GM21528 (cell line): ENCODE measurements around the gene MUCL3.
"Not testable (repeated sequence)": the region's sequence is repeated elsewhere in the genome, so short reads cannot be mapped to it uniquely, and the experiment has no call there.

Source experiments
- ATAC-seq: cut with Tn5 transposase; IDR thresholded peaks from one replicate; pipeline ENCODE4 v1.9.1; 2021; ENCODE audit warnings: mild to moderate bottlenecking, moderate library complexity; ENCODE audit not compliant: unreplicated experiment, low FRiP score

The MUCL3 gene

DNA sequence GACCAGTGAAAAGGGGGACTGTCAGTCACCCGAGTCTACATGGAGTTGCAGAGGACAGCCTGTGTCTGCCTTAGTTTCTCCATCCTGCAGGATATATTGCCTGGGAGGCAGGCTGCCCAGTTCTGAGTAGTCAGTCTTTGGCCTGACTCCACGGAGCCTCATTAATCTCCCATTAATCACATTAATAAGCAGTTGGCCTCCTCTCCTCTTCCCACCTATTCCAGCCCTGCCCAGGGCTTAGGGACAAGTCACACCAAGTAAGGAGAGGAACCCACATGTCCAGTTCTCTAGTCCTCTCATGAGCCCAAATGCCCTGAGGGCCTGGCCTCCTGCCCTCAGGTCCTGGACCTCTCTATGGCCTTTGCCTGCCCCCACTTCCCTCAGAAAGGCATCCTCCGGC lies 1.3 kb upstream of the MUCL3 start:
- ATAC-seq = no peak

DNA sequence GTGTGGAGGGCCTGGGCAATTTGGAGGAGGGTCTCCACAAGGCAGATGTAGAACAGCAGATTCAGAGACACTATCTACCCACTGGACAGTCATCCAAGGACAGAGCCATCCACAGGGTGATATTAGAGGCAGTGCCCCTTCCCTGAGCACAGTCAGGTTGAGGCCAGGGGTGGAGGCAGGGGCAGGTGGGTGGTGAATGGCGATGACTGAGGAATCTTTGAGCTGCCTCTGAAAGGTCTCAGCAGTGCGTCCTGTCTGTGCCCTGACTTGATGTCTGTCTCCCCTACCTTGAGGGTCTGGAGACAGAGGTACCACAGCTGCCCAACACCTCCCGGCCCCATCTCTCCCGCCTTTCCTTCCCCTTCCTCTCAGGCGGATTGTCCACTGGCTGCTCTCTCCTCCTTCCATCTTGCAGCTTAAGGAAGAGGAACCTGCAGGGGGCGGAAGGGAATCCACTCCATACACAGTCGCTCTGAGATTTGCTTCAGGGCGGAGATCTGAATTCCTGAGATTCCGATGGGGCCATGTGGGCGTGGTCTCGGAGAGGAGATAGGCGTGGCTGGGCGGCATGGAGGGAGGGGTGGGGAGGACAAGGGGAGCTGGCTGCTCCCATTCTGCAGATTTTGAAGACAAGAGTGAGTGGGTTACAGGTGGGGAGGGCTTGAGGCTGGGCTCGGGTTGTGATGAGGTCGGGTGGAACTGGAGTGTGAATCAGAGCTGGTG lies 1.7 kb downstream of the MUCL3 start:
- ATAC-seq = no peak

DNA sequence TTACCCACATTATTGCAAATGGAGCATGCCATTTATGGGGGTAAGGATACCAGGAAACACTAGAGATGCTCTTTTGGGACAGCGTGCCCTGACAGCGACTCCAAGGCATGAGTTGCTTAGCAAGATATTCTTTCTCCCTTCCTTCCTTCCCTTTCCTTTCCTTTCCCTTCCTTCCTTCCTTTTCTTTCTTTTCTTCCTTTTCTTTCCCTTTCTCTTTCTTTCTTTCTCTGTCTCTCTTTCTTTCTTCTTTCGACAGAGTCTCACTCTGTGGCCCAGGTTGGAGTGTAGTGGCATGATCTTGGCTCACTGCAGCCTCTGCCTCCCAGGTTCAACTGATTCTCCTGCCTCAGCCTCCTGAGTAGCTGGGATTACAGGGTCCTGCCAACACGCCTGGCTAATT lies 3.3 kb downstream of the MUCL3 start:
- no peak for ATAC-seq

DNA sequence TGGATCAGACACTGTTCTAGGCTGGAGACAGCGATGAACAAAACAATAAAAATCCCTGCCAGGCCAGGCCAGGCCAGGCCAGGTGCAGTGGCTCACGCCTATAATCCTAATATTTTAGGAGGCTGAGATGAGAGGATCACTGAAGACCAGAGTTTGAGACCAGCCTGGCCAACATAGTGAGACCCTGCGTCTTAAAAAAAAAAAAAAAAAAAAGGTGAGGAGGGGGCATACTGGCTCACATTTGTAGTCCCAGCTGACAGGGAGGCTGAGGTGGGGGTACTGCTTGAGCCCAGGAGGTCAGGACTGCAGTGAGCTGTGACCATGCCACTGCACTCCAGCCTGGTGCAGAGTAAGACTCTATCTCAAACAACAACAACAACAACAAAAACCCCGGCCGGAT lies 4.5 kb downstream of the MUCL3 start:
- no peak for ATAC-seq

DNA sequence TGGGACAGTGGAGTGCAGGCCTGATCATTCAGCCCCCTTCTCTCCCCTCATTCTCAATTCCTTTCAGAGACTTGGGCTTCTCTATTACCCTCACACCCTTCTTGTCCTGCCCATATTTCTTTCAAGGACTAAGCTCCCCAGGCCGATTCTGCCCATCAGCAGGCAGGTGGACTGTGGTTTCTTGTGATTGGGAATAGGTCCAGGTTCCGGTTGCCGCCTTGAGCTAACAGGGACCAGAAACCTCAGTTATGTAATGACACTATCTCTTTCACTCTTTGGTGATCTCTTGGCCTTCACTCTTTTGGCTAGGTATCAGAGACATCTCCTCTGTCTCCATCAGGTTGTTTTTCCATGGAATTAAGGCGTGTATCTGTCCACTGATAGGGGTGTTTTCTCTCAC lies 6.5 kb downstream of the MUCL3 start:
- ATAC-seq = no peak

DNA sequence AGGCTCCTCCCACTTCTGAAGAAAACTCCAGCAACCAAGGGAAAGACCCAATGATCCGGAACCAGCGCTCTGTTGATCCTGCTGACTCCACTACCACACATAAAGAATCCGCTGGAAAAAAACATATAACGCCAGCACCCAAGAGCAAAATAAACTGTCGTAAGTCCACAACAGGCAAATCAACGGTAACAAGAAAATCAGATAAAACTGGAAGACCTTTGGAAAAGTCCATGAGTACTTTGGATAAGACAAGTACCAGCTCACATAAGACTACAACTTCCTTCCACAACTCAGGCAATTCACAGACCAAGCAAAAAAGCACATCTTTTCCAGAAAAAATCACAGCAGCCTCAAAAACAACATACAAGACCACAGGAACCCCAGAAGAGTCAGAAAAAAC lies 8.0 kb downstream of the MUCL3 start:
- ATAC-seq = no peak

GRCh38 chr6:30951907-30952469 lies 11.2 kb downstream of the MUCL3 start:
- ATAC-seq = no peak

DNA sequence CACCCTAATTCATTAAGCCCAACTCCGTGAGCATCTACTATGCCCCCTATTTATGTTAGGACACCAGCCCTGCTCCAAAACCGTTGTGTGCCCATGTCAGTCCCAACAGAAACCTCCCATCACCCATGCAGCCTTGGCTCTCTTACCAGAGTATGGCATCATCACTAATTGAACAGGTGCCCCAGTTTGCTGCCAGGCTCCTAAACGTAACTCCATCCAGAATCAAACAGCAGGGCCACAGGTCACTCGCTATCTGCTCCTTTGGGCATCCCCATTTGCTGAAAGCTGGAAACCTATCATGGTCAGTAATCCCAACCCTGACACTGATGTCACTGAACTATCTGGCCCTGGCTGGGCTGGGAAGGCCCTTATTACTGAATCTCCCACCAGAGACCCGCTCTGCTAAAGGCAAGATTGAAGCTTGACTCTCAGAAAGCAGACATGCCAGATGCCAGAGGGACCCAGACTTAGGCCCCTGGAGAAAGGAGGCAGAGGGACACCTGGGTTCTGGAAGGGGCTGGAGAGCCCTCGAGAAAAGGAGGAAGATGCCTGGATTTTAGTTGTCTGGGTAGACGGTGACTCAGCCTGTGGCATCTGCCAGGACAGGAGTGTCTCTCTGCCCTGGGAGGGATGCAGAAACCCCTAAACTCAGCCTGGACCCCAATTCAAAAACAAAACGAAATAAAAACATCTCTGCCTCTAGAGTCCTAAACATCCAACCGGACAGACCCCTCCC lies 14.0 kb downstream of the MUCL3 start:
- no peak for ATAC-seq

DNA sequence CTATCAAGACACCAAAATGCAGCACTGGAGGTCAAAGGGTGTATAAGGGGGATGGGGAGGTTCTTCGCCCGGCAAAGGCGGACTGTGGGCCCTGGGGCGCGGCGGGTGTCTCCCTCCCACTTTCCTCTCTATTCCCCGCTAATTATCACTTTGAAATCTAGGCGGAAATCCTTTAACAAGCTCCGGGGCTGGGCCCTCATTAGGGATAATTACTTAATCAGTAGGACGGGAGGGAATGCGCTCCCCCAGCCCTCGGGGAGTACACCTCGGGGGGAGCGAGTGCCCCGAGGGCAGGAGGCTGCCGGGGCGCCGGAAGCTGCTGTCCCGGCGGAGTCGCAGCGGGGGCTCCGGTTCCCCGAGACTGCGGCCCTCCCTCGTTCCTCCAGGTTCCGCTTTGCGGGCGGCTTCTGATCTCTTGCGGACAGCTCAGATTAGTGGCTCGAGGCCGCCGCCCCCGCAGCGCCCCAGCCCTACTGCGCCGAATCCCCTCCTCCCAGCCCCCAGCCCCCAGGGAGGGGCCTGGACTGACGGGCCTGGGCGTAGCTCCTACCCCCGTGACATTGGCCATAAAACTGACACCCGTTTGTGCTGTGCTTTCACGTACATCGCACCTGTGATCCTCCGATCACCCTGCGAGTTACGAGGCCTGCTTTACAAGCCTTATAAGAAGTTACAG lies 14.7 kb downstream of the MUCL3 start:
- no peak for ATAC-seq

- ATAC-seq = no peak
Measured at GRCh38 chr6:30957716-30958115, 16.9 kb downstream of the MUCL3 start.

GRCh38 chr6:30960907-30961673 lies 20.3 kb downstream of the MUCL3 start:
- ATAC-seq = no peak

DNA sequence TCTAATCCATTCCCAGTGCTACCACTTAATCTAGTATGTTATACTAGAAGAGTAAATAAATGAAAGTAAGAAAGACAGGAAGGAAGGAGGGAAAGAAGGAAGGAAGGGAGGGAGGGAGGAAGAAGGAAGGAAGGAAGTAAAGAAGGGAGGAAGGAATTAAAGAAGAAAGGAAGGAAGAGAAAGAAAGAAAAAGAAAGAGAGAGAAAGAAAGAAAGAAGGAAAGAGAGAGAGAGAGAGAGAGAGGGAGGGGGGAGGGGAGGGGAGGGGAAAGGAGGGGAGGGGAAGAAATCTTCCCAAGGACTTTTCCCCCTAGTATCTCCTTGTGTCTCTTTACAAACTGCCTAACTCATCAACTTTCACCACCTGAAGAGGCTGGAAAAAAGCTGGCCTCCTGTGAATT lies 21.9 kb downstream of the MUCL3 start:
- no peak for ATAC-seq

DNA sequence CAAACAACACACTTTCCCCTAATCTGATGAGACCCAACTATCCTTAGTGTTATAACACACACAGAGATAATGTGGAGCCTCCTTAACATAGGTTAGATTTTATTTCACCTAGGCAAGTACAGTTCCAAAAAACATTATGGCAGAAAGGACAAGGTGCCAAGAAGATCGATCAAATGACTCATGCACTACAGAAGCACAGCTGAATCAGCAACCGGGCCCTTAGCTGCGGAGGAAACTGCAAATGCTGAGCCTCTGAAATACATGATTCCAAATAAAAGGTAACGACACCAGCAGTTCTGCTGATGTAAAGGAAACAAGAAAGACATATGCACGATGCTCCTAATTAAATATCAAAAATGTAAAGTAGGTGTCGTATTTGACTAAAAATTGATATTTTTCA lies 22.9 kb downstream of the MUCL3 start:
- ATAC-seq = no peak

- no peak for ATAC-seq
Measured at GRCh38 chr6:30964075-30964474, 23.3 kb downstream of the MUCL3 start.

DNA sequence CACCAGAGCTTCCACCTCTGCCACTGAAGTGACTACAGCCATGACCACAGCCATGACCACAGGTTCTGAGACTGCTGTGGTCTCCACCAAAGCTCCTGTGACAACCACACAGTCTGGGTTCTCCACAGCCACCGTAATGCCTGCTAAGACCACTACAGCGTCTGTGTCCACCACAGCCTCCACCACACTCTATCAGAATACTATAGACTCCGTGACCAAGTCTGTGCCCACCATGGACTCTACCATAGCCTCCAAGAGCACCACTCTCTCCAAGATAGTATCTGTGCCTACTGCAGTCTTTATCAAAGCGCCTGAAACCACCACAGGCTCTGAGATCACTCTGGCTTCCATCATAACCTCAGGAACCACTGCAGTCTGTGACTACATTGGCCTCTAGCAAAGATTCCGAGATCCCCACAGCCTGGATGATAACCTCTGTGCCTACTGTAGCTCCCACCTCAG lies 24.4 kb downstream of the MUCL3 start:
- ATAC-seq = no peak

- no peak for ATAC-seq
Measured at GRCh38 chr6:30966154-30966553, 25.4 kb downstream of the MUCL3 start.

GRCh38 chr6:30969171-30969570 lies 28.4 kb downstream of the MUCL3 start:
- ATAC-seq = not testable (repeated sequence)

GRCh38 chr6:30970946-30971345 lies 30.2 kb downstream of the MUCL3 start:
- no peak for ATAC-seq

- ATAC-seq = no peak
Measured at GRCh38 chr6:30972816-30973215, 32.0 kb downstream of the MUCL3 start.

DNA sequence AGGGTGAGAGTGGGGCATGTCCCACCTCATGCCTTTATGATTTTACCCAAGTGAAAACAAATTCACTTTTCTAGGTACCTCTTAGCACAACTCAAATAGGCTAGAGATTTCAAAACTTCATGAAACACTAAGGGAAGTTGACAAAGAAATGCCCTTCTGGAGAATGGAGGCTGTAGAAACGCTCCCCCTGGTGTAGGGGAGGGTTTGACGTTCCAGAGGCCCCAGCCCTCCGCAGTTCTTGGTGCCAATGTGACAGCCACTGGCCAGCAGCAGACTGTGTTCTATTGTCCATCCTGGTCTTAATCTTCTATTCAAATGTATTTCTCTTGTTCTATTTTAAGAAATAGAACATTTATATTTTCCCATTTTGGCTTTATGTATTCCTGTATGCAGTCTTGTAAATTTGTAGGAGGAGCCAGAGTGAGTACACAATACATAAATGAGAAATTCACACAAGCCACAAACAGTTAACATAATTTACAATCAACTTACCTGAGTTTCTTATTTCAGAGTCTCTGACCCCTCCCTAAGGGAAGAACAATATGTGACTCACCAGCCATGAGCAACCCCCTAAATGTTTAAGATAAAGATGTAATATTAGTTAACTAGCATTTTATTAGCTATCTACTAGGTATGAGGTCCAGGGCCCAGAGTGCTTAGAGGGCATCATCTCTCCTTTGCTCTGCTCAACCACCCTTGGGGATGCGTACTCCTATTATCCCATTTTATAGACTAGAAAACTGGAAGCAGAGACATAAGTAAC lies 33.9 kb downstream of the MUCL3 start:
- ATAC-seq = no peak
